HL-60 (cell line): Measurements from ENCODE around the gene PTPRT.

Source experiments
- CTCF ChIP-seq: IDR thresholded peaks from one replicate; pipeline ENCODE4 v1.5.1; 2011; ENCODE audit warnings: low read length, control low read depth, inconsistent platforms; ENCODE audit not compliant: insufficient read depth
- GABPA ChIP-seq: IDR thresholded peaks from 2 replicates; pipeline ENCODE4 v1.6.1; 2012; ENCODE audit warnings: low read depth
- POLR2AphosphoS5 ChIP-seq: IDR thresholded peaks from 2 replicates; pipeline ENCODE4 v1.6.1; 2012; ENCODE audit warnings: low read depth

- no peak for TF ChIP-seq CTCF
- no peak for TF ChIP-seq POLR2AphosphoS5
- no peak for TF ChIP-seq GABPA
Measured at GRCh38 chr20:42788707-42789106, 401.0 kb downstream of the PTPRT start.
